ENCODE data around the gene ADAM22.

Gene ADAM22

GRCh38 chr7:88041583-88041982 is 107.5 kb downstream of the ADAM22 start:
- no peak for DNase-seq (ENCODE audit: low read depth in 2 of 2)

GRCh38 chr7:88042157-88042556 is 108.1 kb downstream of the ADAM22 start:
- DNase-seq (ENCODE audit: low read depth in 2 of 2) = no peak

- DNase-seq (ENCODE audit: low read depth in 2 of 2) = no peak
Observed at GRCh38 chr7:88042803-88043202, 108.8 kb downstream of the ADAM22 start.

- DNase-seq (ENCODE audit: low read depth in 2 of 2) = no peak
Observed at GRCh38 chr7:88044069-88044468, 110.0 kb downstream of the ADAM22 start.

GRCh38 chr7:88046839-88047573 is 113.0 kb downstream of the ADAM22 start:
- no peak for DNase-seq (ENCODE audit: low read depth in 2 of 2)

GRCh38 chr7:88057655-88058054 is 123.6 kb downstream of the ADAM22 start:
- no peak for DNase-seq (ENCODE audit: low read depth in 2 of 2)

- DNase-seq (ENCODE audit: low read depth in 2 of 2) = no peak
Observed at GRCh38 chr7:88062238-88062637, 128.2 kb downstream of the ADAM22 start.

- no peak for DNase-seq (ENCODE audit: low read depth in 2 of 2)
Observed at GRCh38 chr7:88069093-88069492, 135.0 kb downstream of the ADAM22 start.

- no peak for DNase-seq (ENCODE audit: low read depth in 2 of 2)
Observed at GRCh38 chr7:88071994-88072714, 138.1 kb downstream of the ADAM22 start.

- no peak for DNase-seq (ENCODE audit: low read depth in 2 of 2)
Observed at GRCh38 chr7:88072715-88073055, 138.6 kb downstream of the ADAM22 start.

- DNase-seq (ENCODE audit: low read depth in 2 of 2) = no peak
Observed at GRCh38 chr7:88073626-88074025, 139.6 kb downstream of the ADAM22 start.

GRCh38 chr7:88075216-88075615 is 141.2 kb downstream of the ADAM22 start:
- no peak for DNase-seq (ENCODE audit: low read depth in 2 of 2)

GRCh38 chr7:88083883-88084282 is 149.8 kb downstream of the ADAM22 start:
- DNase-seq (ENCODE audit: low read depth in 2 of 2) = no peak

GRCh38 chr7:88089561-88089960 is 155.5 kb downstream of the ADAM22 start:
- no peak for DNase-seq (ENCODE audit: low read depth in 2 of 2)

GRCh38 chr7:88090240-88090639 is 156.2 kb downstream of the ADAM22 start:
- no peak for DNase-seq (ENCODE audit: low read depth in 2 of 2)

- DNase-seq (ENCODE audit: low read depth in 2 of 2) = no peak
Observed at GRCh38 chr7:88090671-88091070, 156.6 kb downstream of the ADAM22 start.

GRCh38 chr7:88091988-88092675 is 158.1 kb downstream of the ADAM22 start:
- no peak for DNase-seq (ENCODE audit: low read depth in 2 of 2)

GRCh38 chr7:88092676-88092999 is 158.6 kb downstream of the ADAM22 start:
- DNase-seq (ENCODE audit: low read depth in 2 of 2) = no peak

GRCh38 chr7:88101769-88102168 is 167.7 kb downstream of the ADAM22 start:
- no peak for DNase-seq (ENCODE audit: low read depth in 2 of 2)

GRCh38 chr7:88102675-88103074 is 168.6 kb downstream of the ADAM22 start:
- DNase-seq (ENCODE audit: low read depth in 2 of 2) = no peak

- DNase-seq (ENCODE audit: low read depth in 2 of 2) = no peak
Observed at GRCh38 chr7:88104732-88105131, 170.7 kb downstream of the ADAM22 start.

- no peak for DNase-seq (ENCODE audit: low read depth in 2 of 2)
Observed at GRCh38 chr7:88105231-88105630, 171.2 kb downstream of the ADAM22 start.

GRCh38 chr7:88106434-88106833 is 172.4 kb downstream of the ADAM22 start:
- DNase-seq (ENCODE audit: low read depth in 2 of 2) = no peak
